ENCODE results near the gene SQOR.

- TF ChIP-seq CTCF (conservative IDR thresholded peaks at IDR 0.05 in 1 of 2, IDR thresholded peaks at IDR 0.05 in 1 of 2; ENCODE audit: extremely low read depth in 1 of 2, insufficient read depth in 1 of 2, low read depth in 1 of 2, low read length in 2 of 2) (no peak), EZH2 (IDR thresholded peaks at IDR 0.05; ENCODE audit: borderline replicate concordance, low read length) (no peak)
Measured at GRCh38 chr15:45612790-45613415, 21.9 kb upstream of the SQOR start.
